Stomach (tissue), 9 donors: ENCODE results near the gene MAPKAPK2. TPM values are rescaled to one million over a fixed set of nuclear protein-coding genes. Genes with fewer than 3 reads are reported as not detected.

Experiments used
- DNase-seq, 2 donors: peaks; one replicate each; pipeline versions ENCODE4 v3.0.0 to v3.0.0-alpha.2; 2013 to 2019
- H3K27ac ChIP-seq, 5 donors: fragments of 200-600 bp in 4 of 5; sonication (generic) in 4 of 5; one replicate each; pipeline ENCODE4 v1.5.1; 2013 to 2019; ENCODE audit warnings: mild to moderate bottlenecking in 1 of 5, moderate library complexity in 1 of 5
- H3K27me3 ChIP-seq, 3 donors: fragments of 200-600 bp; sonication (generic); one replicate each; pipeline ENCODE4 v1.5.1; 2017 to 2019; ENCODE audit warnings: mixed run types in 1 of 3
- H3K36me3 ChIP-seq, 4 donors: fragments of 200-600 bp; sonication (generic); 1 replicate in 3 of 4; 2 replicates in 1 of 4; pipeline ENCODE4 v1.5.1; 2016 to 2019
- H3K4me1 ChIP-seq, 4 donors: fragments of 200-600 bp; sonication (generic); one replicate each; pipeline ENCODE4 v1.5.1; 2016 to 2019
- H3K4me3 ChIP-seq, 4 donors: fragments of 200-600 bp; sonication (generic) in 3 of 4; one replicate each; pipeline ENCODE4 v1.5.1; 2016 to 2019; ENCODE audit warnings: mild to moderate bottlenecking in 1 of 4
- H3K9me3 ChIP-seq, 4 donors: fragments of 200-600 bp; sonication (generic); one replicate each; pipeline ENCODE4 v1.5.1; 2016 to 2019
- EP300 ChIP-seq: sonication (generic); formaldehyde crosslinking; IDR thresholded peaks from one replicate; pipeline ENCODE4 v1.6.1; 2017; ENCODE audit warnings: antibody characterized with exemption
- POLR2A ChIP-seq, 4 donors: fragments of 450-650 bp; IDR thresholded peaks; one replicate each; pipeline ENCODE4 v1.6.1; 2016; ENCODE audit warnings: antibody characterized with exemption in 4 of 4, control low read depth in 2 of 4, mild to moderate bottlenecking in 1 of 4, moderate library complexity in 1 of 4
- POLR2AphosphoS5 ChIP-seq, 3 donors: sonication (generic); formaldehyde crosslinking; IDR thresholded peaks; one replicate each; pipeline ENCODE4 v1.6.1; 2016; ENCODE audit warnings: antibody characterized with exemption in 3 of 3
- WGBS, 5 donors: extraction: QIAGEN DNeasy Blood & Tissue Kit in 3 of 5; methylation state at CpG; one replicate each; pipeline versions ENCODE4 v1.1.5 to v1.1.7; 2013 to 2018; 5-methylcytosine and 5-hydroxymethylcytosine counted together
- intact Hi-C: fragments of 100-400 bp; cut with DNase I; formaldehyde crosslinking; loops from one replicate; pipeline ENCODE4 v1.15.1; 2023; ENCODE audit warnings: low total_unique reads
- polyA plus RNA-seq, 3 donors: library from polyadenylated mRNA; stranded (reverse); fragments of 200-250 nt; gene quantifications; one replicate each; pipeline ENCODE4 v1.2.3, GENCODE V29; 2013
- total RNA-seq, 5 donors: library from RNA; depleted of rRNA; stranded (reverse); fragments of >200 nt; gene quantifications; one replicate each; pipeline versions ENCODE4 v1.1.0 to v1.2.3, GENCODE V29; 2014 to 2016
- TF ChIP-seq, protein P1 (sequence below), 7 experiments: fragments of 450-650 bp in 4 of 7; fragments of 200-600 bp in 3 of 7; sonication (generic) in 3 of 7; IDR thresholded peaks; one replicate each; pipeline ENCODE4 v1.5.1; 2016 to 2019; ENCODE audit warnings: antibody characterized with exemption in 7 of 7, control low read depth in 2 of 7, mild to moderate bottlenecking in 1 of 7
- donor health status: healthy with polysubstance abuse.
- donor health status: Bipolar disorder and iron deficiency.
- donor health status: healthy.

MAPKAPK2 gene
- total and polyA plus RNA-seq, 8 donors: 22.6 to 78.0 (median 49.7) TPM

- DNase-seq: peak; percentile 44 to 59
- H3K27me3 ChIP-seq: no peaks in the 10 kb centered on the region
- WGBS, 5 donors: 43 to 60% (median 52%) methylated on average over 3 of the region's 3 CpGs
- peak overlapping the region in 1 of 5 donors; percentile 46 for H3K27ac ChIP-seq
- no peak overlapping the region for H3K4me3 ChIP-seq
- TF ChIP-seq, protein P1, sequence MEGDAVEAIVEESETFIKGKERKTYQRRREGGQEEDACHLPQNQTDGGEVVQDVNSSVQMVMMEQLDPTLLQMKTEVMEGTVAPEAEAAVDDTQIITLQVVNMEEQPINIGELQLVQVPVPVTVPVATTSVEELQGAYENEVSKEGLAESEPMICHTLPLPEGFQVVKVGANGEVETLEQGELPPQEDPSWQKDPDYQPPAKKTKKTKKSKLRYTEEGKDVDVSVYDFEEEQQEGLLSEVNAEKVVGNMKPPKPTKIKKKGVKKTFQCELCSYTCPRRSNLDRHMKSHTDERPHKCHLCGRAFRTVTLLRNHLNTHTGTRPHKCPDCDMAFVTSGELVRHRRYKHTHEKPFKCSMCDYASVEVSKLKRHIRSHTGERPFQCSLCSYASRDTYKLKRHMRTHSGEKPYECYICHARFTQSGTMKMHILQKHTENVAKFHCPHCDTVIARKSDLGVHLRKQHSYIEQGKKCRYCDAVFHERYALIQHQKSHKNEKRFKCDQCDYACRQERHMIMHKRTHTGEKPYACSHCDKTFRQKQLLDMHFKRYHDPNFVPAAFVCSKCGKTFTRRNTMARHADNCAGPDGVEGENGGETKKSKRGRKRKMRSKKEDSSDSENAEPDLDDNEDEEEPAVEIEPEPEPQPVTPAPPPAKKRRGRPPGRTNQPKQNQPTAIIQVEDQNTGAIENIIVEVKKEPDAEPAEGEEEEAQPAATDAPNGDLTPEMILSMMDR (IDR thresholded peaks at IDR 0.05): peak in 3 of 7 experiments; percentile 9 to 40 (median 25)
- TF ChIP-seq POLR2A (IDR thresholded peaks at IDR 0.05) (no peak), EP300 (no peak), POLR2AphosphoS5 (IDR thresholded peaks at IDR 0.05) (no peak)
- H3K4me1 ChIP-seq: peaks cover 0 to 54% (median 18%) of the 10 kb centered on the region in 4 donors
- H3K9me3 ChIP-seq: no peaks in the 10 kb centered on the region
- intact Hi-C loops: loop anchor here (10.0 kb wide), 1 partner anchor 166 kb away; no protein-coding TSS in a partner anchor
- peaks cover 3 to 35% (median 21%) of the 10 kb centered on the region in 4 donors for H3K36me3 ChIP-seq
Measured at GRCh38 chr1:206738370-206739366, 54.0 kb downstream of the MAPKAPK2 start.

- Histone ChIP-seq H3K4me3 (no peak overlapping the region), H3K9me3 (no peaks in the 10 kb centered on the region), H3K36me3 (peaks cover 0 to 26% (median 13%) of the 10 kb centered on the region in 4 donors), H3K4me1 (peaks cover 0 to 51% (median 18%) of the 10 kb centered on the region in 4 donors), H3K27me3 (no peaks in the 10 kb centered on the region), H3K27ac (no peak overlapping the region)
- peak in 1 of 2 donors; percentile 45 for DNase-seq
- WGBS, 5 donors: 28 to 46% (median 33%) methylated on average over 5 of the region's 5 CpGs
- intact Hi-C loops: loop anchor here (10.0 kb wide), 1 partner anchor 165 kb away; no protein-coding TSS in a partner anchor
- TF ChIP-seq EP300 (no peak), POLR2AphosphoS5 (IDR thresholded peaks at IDR 0.05) (no peak), POLR2A (IDR thresholded peaks at IDR 0.05) (no peak)
- TF ChIP-seq, protein P1 (IDR thresholded peaks at IDR 0.05): no peak
Measured at GRCh38 chr1:206739411-206740076, 54.8 kb downstream of the MAPKAPK2 start.

DNA sequence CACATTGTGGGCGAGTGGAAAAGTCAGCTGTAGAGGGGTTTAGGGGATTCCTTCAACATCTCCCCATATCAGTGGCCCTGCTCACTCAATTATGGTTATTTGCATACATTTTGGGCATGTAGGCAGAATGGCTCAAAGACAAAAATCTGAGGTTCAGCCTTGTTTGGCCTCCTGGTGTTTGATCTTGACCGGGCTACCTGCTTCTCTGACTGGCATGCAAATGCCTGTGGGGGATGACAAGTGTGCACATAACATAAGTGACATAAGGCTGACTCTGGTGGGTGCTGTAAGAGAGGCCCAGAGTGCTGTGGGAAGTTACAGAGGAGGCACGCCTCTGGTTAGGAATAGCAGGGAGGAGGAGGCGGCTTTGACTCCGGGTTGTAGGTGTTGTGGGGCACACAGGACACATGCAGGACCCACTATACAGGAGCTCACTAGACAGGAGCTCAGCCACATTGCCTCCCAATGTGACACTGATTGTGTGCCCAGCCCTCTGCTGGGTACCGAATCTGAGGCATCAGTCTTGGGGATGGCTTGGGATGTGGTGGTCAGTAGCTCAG lies 56.5 kb downstream of the MAPKAPK2 start:
- no peak overlapping the region for H3K4me3 ChIP-seq
- peaks cover 0 to 34% (median 18%) of the 10 kb centered on the region in 4 donors for H3K4me1 ChIP-seq
- no peaks in the 10 kb centered on the region for H3K27me3 ChIP-seq
- no peak overlapping the region for H3K27ac ChIP-seq
- 84 to 89% (median 85%) methylated on average over 6 of the region's 6 CpGs for WGBS, 5 donors
- intact Hi-C loops: no loop called here
- TF ChIP-seq POLR2AphosphoS5 (IDR thresholded peaks at IDR 0.05): no peak
- TF ChIP-seq, protein P1 (IDR thresholded peaks at IDR 0.05): no peak
- no peak for DNase-seq
- no peaks in the 10 kb centered on the region for H3K9me3 ChIP-seq
- H3K36me3 ChIP-seq: peaks cover 0 to 10% (median under 1%) of the 10 kb centered on the region in 4 donors
